KOPT-K1 (cell line): ENCODE measurements around the gene NUBP2.

Source experiments
- H3K27ac ChIP-seq: fragments of 200-600 bp; sonication (generic); 2 replicates; pipeline ENCODE4 v1.5.1; 2016; ENCODE audit warnings: antibody characterized with exemption, mild to moderate bottlenecking, low read depth, low read length; ENCODE audit not compliant: poor library complexity, severe bottlenecking
- H3K36me3 ChIP-seq: fragments of 200-600 bp; sonication (generic); 2 replicates; pipeline ENCODE4 v1.5.1; 2017; ENCODE audit warnings: antibody characterized with exemption, mild to moderate bottlenecking, low read length, moderate library complexity; ENCODE audit not compliant: insufficient read depth
- H3K9me3 ChIP-seq: fragments of 200-600 bp; sonication (generic); 2 replicates; pipeline ENCODE4 v1.5.1; 2017; ENCODE audit warnings: antibody characterized with exemption, low read length, mild to moderate bottlenecking; ENCODE audit not compliant: insufficient read depth, poor library complexity, severe bottlenecking

The NUBP2 gene

DNA sequence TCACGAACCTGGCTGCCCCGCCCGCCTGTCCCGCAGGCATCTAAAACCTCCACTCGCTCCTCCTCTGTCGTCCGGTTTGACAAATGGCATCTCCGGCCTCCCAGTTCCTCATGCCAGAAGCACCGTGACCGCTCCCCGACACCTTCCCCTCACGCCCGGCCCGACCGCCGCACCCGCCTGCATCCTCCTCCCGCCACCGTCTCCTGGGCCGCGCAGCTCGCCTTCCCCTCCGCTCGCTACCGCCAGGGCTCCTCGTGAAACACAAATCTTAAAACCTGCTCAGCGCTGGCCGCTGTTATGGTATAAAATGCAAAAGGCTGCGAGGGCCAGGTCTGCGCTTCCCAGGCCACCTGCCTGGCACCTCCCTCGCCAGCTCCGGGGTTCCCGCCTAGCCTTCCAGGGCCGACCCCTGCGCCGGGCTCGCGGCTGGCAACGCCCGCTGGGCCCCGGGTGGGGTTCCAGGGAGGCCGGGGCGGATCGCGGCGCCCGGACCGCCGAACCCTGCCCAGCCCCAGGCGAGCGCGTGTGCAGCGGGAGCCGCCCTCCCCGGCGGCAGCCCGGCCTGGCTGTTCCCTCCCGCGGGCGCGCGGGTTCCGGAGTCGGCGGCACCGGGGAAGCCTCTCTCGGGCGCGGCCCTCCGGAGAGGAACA lies 877 bp upstream of the NUBP2 start:
- Histone ChIP-seq H3K9me3 (no peaks in the 10 kb centered on the region), H3K36me3 (peaks cover 48% of the 10 kb centered on the region), H3K27ac (peak overlapping the region; percentile 64)

DNA sequence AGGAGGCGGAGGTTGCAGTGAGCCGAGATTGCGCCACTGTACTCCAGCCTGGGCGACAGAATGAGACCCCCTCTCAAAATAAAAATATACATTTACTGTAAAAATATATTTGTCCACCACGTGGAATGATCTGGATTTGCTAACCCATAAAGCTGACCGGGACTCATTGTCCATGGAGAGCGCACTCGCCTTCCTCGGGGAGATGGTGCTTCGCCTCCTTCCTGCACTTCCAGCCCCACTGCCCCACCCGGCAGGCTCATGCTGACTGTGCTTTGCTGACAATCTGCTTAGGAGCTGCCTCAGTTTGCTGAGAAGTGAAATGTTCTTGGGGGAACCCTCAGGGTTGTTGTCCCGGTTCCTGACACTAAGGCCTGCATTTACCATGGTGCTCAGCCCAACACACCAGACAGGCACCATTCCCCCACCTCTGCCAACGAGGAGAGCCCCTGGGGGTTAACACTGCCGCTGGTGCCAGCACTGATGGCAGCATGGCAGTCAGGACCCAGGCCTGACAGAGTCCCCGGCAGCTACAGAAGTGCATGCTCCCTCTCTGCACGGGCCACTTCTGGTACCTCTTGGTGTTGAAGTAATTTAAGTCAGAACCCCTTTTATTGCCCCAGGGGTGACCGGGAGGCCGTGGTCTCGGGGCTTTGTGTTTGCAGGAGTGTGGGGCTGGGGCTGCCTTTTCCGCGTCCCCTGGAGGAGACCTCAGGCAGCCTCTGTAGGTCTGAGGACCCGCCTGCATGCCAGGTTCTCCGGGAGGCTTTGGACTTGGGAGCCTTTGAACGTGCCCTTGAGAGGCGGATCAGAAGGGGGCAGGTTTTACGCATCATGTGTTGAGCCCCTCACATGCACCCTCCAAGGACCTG lies 2.5 kb downstream of the NUBP2 start:
- Histone ChIP-seq H3K36me3 (peaks cover 58% of the 10 kb centered on the region), H3K27ac (no peak overlapping the region), H3K9me3 (no peaks in the 10 kb centered on the region)

DNA sequence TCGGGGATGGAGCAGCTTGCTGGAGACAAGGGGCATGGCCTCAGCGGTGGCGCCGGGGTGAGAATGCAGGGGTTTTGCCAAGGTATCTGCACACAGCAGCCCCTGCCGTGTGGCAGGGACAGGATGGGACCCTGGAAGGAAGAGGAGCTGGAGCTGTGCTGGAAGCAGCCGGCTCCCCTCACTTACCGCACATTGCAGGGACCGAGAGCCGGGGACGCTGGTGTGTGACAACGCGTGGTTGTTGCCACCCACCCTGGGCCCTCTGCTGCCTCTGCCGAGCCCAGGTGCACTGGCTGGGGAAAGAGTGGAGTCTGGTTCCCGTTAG lies 3.0 kb downstream of the NUBP2 start:
- H3K36me3 ChIP-seq: peaks cover 61% of the 10 kb centered on the region
- H3K9me3 ChIP-seq: no peaks in the 10 kb centered on the region
- no peak overlapping the region for H3K27ac ChIP-seq

DNA sequence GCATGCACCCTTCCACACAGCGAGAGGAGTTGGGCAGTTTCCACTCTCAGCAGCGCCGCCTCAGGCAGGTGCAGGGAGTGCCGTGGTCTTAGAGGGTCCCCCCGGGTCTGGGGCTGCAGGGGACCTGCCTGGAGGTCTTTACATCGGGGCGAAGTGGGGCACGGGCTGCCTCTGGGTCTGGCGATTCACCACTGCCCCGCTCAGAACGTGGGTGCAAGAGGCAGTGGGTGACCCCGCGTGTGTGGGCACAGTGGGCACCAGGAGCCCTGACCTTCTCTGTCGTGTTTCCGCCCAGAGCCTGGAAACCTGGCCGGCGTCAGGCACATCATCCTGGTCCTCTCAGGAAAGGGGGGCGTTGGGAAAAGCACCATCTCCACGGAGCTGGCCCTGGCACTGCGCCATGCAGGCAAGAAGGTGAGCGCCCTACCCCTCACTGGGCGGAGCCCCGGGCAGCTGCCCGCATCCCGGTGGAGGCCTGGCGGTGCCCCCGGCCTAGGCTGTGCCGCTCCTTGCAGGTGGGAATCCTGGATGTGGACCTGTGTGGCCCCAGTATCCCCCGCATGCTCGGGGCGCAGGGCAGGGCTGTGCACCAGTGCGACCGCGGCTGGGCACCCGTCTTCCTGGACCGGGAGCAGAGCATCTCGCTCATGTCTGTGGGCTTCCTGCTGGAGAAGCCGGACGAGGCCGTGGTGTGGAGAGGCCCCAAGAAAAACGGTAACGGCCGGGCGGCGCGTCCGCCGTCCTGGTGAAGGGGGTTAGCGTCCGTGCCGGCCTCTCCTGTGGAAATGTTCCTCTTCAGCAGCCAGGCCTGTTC lies 3.7 kb downstream of the NUBP2 start:
- Histone ChIP-seq H3K9me3 (no peaks in the 10 kb centered on the region), H3K36me3 (peaks cover 66% of the 10 kb centered on the region), H3K27ac (no peak overlapping the region)

DNA sequence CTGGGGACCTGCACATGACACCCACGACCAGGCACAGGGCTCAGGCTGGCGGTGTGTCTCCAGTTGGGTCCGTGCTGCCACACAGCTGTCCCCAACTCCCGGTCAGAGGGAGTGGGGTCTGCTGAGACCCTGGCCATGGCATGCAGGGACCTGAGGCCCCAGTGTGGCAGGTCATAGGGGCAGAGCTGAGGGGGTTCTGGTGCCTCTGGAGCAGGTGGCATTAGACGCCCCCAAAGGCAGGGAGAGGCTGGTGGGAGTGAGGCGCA lies 4.2 kb downstream of the NUBP2 start:
- peaks cover 70% of the 10 kb centered on the region for H3K36me3 ChIP-seq

DNA sequence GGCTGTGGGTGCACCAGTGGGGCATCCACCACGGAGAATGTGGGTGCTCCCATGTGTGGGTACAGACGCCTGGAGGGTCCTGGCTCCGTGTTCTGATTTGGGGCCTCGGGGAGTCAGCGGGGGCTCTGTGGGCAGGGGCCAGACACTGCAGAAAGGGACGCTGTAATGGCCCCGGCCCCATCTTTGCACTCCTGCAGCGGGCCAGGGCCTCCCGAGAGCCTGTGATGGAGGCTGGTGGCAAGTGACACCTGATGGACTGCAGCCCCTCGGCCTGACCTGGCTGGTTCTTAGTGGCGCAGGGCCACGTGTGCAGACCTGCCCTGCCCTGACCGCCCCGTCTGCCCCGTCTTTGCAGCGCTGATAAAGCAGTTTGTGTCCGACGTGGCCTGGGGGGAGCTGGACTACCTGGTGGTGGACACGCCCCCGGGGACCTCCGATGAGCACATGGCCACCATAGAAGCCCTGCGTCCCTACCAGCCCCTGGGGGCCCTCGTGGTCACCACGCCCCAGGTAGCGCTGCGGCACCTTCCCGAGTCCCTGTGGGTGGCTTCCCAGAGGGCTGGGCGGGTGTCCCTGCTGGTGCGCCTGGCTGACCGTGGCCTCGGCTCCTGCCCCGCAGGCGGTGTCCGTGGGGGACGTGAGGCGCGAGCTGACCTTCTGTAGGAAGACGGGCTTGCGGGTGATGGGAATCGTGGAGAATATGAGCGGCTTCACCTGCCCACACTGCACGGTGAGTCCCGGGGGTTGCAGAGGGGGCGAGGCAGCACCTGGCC lies 4.7 kb downstream of the NUBP2 start:
- Histone ChIP-seq H3K9me3 (no peaks in the 10 kb centered on the region), H3K36me3 (peaks cover 76% of the 10 kb centered on the region), H3K27ac (no peak overlapping the region)

More for the DNA sequence above, 4.2 kb downstream of the NUBP2 start:
- Histone ChIP-seq H3K27ac (no peak overlapping the region), H3K9me3 (no peaks in the 10 kb centered on the region)

DNA sequence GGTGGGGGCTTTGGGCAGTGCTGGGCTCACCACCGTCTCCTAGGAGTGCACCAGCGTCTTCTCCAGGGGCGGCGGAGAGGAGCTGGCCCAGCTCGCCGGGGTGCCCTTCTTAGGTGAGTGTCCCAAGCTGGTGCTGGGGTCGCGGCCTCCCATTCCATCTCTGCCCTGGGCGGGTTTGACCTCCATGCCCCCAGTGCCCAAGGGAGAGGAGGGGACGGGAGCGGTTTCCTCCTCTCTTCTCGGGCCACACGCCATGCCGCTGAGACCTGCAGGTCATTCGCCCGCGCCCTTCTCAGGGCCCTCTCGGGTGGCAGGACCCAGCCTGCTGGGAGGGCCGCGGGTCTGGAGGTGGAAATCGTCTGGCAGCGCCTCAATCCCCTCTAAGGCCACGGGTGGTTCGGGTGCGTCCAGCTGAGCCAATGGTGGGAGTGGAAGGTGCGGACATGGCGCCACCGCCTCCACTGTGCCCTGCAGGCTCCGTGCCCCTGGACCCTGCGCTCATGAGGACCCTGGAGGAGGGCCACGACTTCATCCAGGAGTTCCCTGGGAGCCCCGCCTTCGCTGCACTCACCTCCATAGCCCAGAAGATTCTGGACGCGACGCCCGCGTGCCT lies 5.4 kb downstream of the NUBP2 start:
- H3K36me3 ChIP-seq: peaks cover 80% of the 10 kb centered on the region
- H3K27ac ChIP-seq: no peak overlapping the region

DNA sequence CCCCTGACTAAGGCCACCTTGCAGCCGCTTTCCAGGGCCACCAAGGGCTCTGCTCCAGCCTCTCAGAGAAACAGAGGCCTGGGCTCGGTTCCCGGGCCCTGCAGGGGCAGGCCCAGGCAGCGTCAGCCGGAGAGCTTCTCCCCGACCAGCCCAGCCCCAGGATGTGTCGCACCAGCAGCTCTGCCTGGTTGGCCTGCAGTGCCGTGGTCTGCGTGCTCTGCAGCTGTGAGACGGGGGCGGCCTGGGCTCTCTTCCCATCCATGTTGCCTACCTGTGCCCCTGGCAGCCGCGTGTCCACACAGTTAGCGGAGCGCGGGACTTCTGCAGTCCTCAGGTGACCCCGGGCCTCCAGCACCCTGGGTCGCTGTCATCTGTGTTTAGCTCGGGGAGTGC lies 5.9 kb downstream of the NUBP2 start:
- Histone ChIP-seq H3K27ac (no peak overlapping the region), H3K36me3 (peaks cover 80% of the 10 kb centered on the region)

More for the DNA sequence above, 5.4 kb downstream of the NUBP2 start:
- no peaks in the 10 kb centered on the region for H3K9me3 ChIP-seq

DNA sequence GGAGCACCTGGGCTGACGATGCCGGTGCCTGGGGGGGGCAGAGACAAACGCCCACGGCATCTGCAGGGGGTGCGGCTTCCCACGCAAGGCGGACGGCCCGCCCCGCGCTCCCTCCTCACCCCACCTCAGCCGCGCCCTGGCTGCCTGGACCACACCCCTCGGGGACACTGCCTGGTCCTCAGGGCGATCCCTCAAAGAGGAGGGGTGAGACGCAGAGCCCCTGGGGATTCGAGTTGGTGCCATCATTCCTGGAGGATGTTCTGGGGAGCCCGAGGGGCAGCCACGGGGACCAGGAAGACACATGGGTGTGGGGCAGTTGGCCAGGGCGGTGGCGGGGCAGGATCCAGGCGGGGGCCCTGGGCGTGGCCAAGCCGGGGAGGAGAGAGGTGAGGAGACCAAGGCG lies 6.9 kb downstream of the NUBP2 start:
- peaks cover 80% of the 10 kb centered on the region for H3K36me3 ChIP-seq
- no peaks in the 10 kb centered on the region for H3K9me3 ChIP-seq
- no peak overlapping the region for H3K27ac ChIP-seq

More for the DNA sequence above, 5.9 kb downstream of the NUBP2 start:
- no peaks in the 10 kb centered on the region for H3K9me3 ChIP-seq

DNA sequence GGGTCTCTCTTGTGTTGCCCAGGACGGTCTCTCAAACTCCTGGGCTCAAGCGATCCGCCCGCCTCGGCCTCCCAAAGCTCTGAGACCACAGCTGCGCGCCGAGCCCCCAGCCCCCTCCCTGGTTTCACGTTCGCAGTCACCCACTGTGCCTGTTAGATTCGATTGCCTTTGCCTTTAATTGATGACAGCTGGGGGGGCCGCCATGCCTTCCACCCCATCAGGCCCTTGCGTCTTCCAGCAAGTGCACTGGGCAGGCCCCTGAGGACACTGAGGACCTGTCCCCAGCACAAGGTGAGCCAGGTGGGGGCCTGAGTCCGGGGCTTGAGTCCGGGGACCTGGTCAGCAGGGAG lies 7.5 kb downstream of the NUBP2 start:
- Histone ChIP-seq H3K27ac (no peak overlapping the region), H3K36me3 (peaks cover 74% of the 10 kb centered on the region), H3K9me3 (no peaks in the 10 kb centered on the region)

DNA sequence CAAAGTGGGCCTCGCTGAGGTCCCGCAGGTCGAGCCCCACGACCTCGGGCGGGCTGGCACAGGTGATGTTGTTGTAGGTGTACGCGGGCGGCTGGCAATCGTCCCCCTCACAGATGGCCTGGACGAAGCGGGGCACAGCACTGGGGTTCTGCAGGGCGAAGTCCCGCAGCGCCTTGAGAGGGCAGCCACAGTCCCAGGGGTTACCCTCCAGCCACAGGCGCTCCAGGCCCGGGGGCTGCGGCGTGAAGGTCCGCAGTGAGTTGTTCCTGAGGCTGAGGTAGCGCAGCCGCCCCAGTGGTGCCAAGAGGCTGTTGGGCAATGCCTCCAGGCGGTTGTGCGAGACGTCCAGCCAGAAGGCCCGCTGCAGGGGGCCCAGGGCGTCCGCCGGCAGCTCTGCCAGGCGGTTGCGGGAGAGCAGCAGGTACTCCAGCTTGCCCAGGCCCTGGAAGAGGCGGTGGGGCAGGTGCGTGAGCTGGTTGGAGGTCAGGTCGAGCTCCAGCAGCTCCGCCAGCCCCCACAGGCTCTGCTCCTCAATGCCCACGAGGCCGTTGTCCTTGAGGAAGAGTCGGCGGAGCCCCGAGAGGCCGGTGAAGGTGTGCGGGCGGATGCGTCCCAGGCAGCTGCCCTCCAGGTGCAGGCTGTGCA lies 8.0 kb downstream of the NUBP2 start:
- no peak overlapping the region for H3K27ac ChIP-seq
- H3K36me3 ChIP-seq: peaks cover 69% of the 10 kb centered on the region
- no peaks in the 10 kb centered on the region for H3K9me3 ChIP-seq

DNA sequence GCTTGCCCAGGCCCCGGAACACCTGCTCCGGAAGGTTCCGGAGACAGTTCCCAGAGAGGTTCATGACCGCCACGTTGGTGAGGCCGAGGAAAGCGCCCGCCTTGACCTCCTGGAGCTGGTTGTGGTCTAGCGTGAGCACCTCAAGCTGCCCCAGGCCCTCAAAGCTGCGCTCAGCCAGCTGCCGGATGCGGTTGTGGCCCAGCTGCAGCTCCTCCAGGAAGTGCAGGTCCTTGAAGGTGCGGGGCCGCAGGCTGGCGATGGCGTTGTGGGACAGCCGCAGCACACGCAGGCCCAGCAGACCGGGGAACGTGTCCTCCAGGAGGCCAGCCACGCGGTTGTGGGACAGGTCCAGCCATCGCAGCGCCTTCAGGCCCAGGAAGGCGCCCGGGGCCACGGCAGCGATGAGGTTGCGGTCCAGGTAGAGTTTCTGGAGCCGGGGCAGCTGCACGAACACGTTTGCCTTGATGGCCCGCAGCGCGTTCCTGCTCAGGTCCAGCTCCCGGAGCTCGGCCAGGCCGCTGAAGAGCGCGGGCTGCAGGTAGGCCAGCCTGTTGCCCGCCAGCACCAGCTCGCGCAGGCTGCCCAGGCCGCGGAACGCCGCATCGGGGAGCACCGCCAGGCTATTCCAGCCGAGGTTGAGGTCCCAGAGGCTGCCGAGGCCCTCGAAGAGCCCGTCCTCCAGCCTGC lies 8.6 kb downstream of the NUBP2 start:
- Histone ChIP-seq H3K27ac (no peak overlapping the region), H3K36me3 (peaks cover 62% of the 10 kb centered on the region), H3K9me3 (no peaks in the 10 kb centered on the region)

DNA sequence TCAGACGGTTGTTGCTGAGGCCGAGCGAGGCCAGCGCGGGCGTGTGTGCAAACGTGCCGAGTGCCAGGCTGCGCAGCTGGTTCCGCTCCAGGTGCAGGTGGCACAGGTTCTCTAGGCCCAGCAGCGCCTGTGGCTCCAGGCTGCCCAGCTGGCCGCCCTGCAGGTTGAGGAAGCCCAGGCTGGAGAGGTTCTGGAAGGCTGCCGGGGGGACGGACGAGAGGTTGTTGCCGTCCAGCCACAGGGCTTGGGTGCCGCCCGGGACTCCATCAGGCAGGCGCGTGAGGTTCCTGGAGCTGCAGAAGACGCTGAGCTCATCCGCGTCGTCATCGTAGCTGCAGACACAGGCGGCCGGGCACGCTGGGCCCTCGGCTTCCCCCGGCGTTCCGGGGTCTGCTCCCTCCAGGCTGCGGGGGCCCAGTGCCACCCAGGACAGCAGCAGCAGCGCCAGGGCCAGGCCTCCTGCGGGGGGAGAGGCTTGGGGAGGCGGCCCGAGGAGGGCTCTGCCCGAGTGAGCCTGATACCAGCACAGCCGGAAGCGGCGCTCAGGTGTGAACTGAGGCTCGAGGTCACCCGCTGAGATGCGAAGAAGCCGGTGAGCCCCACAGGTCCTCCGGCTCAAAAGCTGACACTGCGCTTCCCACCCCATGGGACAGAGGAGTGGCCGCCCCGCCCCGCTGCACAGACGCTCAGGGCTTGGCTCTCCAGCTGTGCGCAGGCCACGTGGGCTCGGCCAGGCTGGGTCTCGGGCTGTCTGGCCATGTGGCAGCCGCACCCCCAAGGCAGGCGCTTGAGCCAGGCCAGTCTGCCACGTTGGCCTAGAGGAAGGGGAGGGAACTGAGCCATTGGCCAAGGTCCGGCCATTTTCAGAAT lies 9.4 kb downstream of the NUBP2 start:
- Histone ChIP-seq H3K27ac (no peak overlapping the region), H3K9me3 (peaks cover 1% of the 10 kb centered on the region), H3K36me3 (peaks cover 54% of the 10 kb centered on the region)
